PFSK-1 (cell line): ENCODE measurements around the gene WDR86.

ENCODE experiments used
- FOXP2 ChIP-seq: optimal IDR thresholded peaks from 2 replicates; pipeline ENCODE3; 2011; ENCODE audit warnings: borderline replicate concordance, control low read depth, inconsistent platforms; ENCODE audit not compliant: insufficient read depth; ENCODE audit errors: extremely low read length, extremely low read depth
- POLR2AphosphoS5 ChIP-seq: IDR thresholded peaks from 2 replicates; pipeline ENCODE4 v1.6.1; 2012; ENCODE audit warnings: low read depth, mild to moderate bottlenecking, control low read depth, low read length, moderate library complexity
- REST ChIP-seq, 2 experiments: IDR thresholded peaks; 2 replicates each; pipeline versions ENCODE4 v1.6.1 to v1.8.0; 2011 to 2012; ENCODE audit warnings: low read depth in 2 of 2, low read length in 2 of 2, control low read depth in 1 of 2, inconsistent platforms in 1 of 2, mild to moderate bottlenecking in 1 of 2, moderate library complexity in 1 of 2; ENCODE audit not compliant: insufficient read depth in 1 of 2
- SIN3A ChIP-seq: IDR thresholded peaks from 2 replicates; pipeline ENCODE4 v1.6.1; 2012; ENCODE audit warnings: mild to moderate bottlenecking, low read length, moderate library complexity, borderline replicate concordance; ENCODE audit not compliant: insufficient read depth
- TAF1 ChIP-seq: IDR thresholded peaks from 2 replicates; pipeline ENCODE4 v1.6.1; 2012; ENCODE audit warnings: low read length, control low read depth, borderline replicate concordance; ENCODE audit not compliant: insufficient read depth

WDR86 gene

DNA sequence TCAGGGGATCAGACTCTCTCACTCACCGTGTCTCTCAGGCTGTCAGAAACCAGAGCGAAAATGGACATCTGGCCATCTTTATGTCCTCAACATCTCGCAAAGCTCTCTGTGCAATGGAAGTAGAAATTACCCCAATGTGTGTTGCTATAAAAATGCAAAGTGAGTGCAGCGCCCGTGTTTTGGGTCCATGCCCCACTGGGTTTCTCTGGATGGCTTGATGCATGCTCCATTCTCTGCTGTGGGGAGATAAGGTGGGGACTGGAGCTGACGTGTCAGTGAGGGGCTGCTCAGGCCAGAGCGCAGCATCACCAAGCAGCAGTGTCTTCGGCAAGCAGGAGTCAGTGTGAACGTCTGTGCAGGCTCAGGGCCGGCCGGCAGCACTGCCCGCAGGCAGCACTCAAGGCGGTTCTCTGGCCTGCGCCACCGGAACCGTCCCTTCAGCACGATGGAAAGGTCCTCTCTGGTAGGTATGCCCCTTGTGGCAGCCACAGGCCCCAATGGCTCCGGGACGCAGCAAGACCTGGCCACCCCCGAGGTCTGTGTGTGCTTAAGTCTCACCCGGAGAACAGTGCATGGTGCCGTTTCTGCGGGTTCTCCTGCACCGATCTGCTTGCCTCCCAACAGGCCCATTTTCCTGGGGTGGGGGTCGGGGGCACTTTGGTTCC, 30.2 kb downstream of the WDR86 start:
- TF ChIP-seq REST (IDR thresholded peaks at IDR 0.05; ENCODE audit: insufficient read depth in 1 of 2, low read depth in 2 of 2, low read length in 2 of 2) (no peak), TAF1 (no peak), SIN3A (no peak), POLR2AphosphoS5 (no peak), FOXP2 (no peak)

GRCh38 chr7:151379193-151379520, 30.7 kb downstream of the WDR86 start:
- TF ChIP-seq POLR2AphosphoS5: no peak
- no peak for TF ChIP-seq TAF1
- no peak for TF ChIP-seq SIN3A
- no peak for TF ChIP-seq REST (IDR thresholded peaks at IDR 0.05; ENCODE audit: insufficient read depth in 1 of 2, low read depth in 2 of 2, low read length in 2 of 2)
- no peak for TF ChIP-seq FOXP2

GRCh38 chr7:151378496-151379192, 31.2 kb downstream of the WDR86 start:
- no peak for TF ChIP-seq POLR2AphosphoS5
- no peak for TF ChIP-seq REST (IDR thresholded peaks at IDR 0.05; ENCODE audit: insufficient read depth in 1 of 2, low read depth in 2 of 2, low read length in 2 of 2)
- no peak for TF ChIP-seq SIN3A
- TF ChIP-seq FOXP2: no peak
- no peak for TF ChIP-seq TAF1

- TF ChIP-seq POLR2AphosphoS5 (no peak), TAF1 (no peak)
These were observed 31.8 kb downstream of the WDR86 start for GRCh38 chr7:151378011-151378410.

- TF ChIP-seq POLR2AphosphoS5: no peak
- TF ChIP-seq REST (IDR thresholded peaks at IDR 0.05; ENCODE audit: insufficient read depth in 1 of 2, low read depth in 2 of 2, low read length in 2 of 2): no peak
- no peak for TF ChIP-seq SIN3A
- TF ChIP-seq FOXP2: no peak
- TF ChIP-seq TAF1: no peak
These were observed 32.4 kb downstream of the WDR86 start for GRCh38 chr7:151377406-151377805.
